Dedifferentiated amniotic fluid mesenchymal stem cell (primary cell): ENCODE measurements around the gene EZR.

Source experiments
- DNase-seq: peaks from one replicate; pipeline ENCODE4 v3.0.0-alpha.2; 2016; ENCODE audit errors: extremely low spot score

EZR gene

DNA sequence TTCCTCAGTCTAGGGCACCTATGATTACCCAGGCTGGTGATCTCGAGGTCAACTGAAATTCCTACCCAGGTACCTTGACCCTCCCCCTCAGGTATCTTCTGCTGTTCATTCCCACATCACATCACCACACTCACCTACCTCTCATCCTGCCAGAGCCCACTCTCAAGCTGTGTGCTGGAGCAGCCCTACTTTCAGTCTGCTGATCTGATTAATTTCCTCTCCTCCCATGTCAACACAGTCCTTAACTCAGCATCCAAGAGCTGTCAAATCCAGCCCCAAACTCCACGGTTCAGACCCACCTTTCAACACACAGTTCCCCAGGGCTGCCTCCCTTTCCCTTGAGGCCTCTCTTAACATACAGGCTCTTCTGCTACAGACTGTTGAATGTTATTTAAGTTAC lies 42.4 kb downstream of the EZR start:
- DNase-seq = no peak

GRCh38 chr6:158775832-158776231 lies 43.3 kb downstream of the EZR start:
- no peak for DNase-seq

DNA sequence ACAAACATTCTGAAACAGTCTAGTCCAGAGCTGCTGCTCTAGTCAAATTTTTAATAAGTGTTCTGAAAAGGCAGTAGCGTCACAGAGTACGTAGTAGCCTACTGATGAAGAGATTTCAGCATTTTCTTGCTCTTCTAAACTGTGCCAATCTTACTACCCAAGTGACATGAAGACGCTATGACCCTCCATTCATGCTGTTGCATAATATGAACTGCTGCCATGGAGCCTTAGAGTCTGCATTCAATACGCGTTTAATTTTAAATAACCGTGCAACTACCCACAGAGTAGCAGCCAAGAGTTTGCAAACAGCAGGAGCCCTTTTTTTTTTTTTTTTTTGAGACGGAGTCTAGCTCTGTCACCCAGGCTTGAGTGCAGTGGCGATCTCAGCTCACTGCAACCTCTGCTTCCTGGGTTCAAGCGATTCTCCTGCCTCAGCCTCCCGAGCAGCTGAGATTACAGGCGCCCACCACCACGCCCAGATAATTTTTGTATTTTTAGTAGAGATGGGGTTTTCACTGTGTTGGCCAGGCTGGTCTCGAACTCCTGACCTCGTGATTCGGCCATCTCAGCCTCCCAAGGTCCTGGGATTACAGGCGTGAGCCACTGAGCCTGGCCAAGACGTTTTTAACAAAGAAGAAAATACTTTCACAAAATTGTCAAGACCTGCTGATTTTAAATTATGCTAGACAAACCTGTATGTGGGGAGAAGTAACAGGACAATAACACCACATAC lies 44.3 kb downstream of the EZR start:
- no peak for DNase-seq

DNA sequence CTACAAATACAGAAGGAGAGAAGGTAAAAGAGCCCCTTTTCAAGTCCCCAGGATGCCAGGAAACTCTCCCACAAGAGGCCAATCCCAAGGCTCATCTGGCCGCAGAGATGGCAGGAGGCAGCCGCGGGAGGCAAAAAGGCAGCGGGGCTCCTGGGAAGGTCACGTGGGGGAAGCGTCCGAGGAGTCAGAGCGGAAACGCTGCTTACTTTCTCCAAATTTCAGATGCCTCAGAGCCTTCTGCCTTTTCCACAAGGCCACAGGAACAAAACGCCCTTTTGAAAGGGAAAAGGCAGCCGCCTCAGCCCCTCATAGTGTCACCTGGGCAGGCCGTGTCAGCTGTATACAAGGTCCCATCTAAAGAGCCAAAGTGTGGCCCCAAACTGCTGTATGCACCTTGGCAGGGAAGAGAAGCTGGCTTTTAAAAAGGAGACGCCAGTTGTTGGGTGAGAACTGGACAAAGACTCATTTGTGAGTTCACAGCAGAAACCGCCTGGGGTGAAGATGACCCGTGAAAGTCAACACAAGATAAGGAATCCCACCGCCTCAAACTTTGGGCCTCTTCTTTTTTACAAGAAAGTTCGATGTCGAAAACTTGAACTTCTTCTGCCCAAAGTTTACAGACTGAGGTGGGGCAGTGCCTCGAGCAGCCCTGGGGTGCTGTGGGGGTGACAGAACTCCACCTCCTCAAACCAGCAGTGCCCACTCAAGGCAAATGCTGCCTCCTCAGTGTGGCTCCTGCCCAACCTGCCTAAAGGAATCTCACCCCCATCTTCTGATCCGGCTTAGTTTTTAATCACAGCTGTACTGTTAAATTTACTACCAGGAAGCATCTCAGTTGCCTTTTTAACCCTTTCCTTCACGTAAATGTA lies 45.4 kb downstream of the EZR start:
- no peak for DNase-seq

DNA sequence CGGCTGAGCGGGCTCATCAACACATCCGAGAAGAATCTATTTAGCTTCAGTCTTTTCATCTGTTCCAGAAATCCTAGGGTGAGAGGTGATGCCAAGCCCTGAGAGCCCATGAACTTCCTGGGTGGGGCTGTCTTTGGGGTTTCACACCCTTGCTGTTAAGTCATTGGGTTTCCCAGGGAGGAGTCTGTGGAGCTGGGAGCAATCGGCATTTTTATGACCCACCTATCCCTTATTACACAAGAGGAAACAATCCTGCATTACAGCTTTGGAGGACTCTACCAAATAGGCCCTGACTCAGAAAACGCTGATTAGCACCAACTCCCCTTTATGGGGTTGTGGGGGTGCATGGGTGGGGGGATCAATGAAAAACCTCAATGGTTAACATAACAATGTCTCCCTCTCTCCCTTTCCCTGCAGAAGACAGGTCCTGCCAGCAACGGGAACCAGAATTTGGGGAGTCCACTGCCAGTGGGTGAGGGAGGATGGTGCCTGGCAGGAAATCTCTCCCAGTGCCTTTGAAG lies 46.3 kb downstream of the EZR start:
- no peak for DNase-seq

- no peak for DNase-seq
Observed at GRCh38 chr6:158772172-158772571, 47.0 kb downstream of the EZR start.

DNA sequence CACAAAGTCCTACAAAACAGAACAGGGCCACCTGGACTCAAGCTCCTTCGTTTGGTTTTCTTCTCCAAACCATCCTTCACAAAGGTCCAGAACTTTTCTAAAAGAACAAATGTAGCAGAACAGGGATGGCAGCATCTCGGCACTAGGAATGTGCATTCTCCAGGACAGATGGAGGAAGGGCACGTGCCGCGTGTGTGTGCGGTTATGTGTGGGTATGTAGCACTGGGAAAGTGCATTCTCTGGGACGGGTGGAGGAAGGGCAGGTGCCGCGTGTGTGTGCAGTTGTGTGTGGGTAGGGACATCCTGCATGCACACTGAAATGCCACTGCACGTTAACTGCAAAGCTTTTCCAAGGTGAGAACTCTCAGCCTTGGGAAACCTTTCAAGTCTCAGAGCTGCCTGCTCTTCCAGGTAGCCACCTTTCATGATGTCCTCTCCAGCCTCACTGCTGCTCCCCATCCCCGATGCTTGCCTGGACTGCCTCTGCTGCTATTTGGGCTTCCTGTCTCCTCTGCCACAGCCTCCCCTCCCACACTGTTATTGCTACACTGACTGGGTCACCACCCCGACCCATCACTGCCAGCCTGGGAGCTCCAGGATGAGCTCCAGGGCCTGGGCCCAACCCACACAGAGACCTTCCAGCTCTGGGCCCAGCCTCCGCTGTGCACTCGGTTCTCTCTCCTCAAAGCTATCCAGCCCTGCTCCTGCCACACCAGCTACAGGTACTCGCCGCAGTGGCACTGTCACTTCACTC lies 47.6 kb downstream of the EZR start:
- no peak for DNase-seq

GRCh38 chr6:158770533-158771330 lies 48.4 kb downstream of the EZR start:
- DNase-seq = no peak

DNA sequence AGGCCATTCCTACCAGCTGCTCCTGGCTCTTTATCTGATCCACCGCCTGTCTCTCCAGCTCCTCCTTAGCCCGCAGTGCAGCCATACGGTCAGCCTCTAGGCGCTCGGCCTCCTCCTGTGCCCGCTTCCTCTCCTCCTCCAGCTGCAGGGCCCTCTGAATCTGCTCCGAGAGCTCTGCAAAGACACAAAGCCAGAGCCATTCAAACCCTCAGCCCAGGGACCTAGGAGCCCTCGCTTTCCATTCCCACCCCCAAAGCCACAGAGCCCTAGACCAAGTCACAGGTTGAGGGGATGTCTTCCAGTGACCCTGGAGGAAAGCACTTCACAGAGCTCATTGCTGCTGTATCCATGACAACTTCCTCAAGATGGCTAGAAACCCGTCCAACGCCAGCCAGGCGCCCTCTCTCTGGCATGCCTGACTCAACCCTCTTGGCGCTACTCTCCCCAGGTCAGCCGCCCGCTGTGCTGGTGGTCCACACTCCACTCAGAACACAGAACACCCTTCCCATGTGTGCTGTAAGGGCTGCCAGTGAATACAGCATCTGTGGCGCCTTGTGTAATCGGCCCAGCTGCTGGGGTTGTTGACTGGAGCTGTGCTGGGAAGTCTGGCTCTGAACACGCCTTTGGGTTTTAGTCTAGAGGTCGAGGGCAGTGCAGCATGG lies 49.3 kb downstream of the EZR start:
- DNase-seq = no peak

DNA sequence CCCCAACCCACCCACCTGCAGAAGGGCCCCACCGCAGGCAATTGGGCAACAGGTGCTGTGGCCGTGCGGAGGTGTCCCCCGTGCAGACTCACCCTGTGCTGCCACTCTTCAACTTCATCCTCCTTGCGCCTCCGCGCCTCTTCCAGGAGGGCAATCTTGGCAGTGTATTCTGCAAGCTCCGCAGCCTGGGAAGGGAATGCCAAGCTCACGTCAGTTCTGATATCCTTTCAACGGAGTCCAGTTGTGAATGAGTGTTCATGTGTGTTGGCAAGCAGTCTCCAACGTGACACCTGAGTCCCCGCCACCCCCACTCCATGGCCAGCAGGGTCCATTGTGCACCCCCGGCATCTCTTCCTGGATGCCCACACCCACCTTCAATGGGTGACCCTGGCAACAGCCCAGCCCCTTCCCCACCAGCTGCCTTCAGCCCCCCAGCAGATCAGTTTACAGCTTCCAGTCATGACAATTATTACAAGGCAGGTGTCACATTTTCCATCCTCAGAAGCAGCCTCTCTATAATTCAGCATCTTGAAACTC lies 49.9 kb downstream of the EZR start:
- no peak for DNase-seq

- no peak for DNase-seq
Observed at GRCh38 chr6:158768436-158768835, 50.7 kb downstream of the EZR start.

DNA sequence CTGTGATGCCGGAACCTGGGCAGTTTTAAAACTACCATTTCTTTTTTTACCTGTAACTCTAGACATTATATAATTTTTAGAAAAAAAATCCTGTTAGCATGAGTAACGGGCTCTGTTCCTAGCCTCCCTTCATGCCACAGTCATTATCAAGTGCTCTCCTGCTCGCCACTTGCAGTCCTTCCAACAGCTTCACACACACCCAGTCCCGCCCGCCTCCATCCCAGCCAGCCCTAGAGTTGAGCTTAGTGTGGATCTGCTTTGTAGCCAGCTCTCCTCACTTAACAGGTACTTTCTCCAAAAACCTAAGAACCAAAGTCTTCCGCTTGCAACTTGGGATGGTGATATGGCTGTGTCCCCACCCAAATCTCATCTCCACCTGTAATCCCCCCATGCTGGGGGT lies 51.5 kb downstream of the EZR start:
- no peak for DNase-seq

DNA sequence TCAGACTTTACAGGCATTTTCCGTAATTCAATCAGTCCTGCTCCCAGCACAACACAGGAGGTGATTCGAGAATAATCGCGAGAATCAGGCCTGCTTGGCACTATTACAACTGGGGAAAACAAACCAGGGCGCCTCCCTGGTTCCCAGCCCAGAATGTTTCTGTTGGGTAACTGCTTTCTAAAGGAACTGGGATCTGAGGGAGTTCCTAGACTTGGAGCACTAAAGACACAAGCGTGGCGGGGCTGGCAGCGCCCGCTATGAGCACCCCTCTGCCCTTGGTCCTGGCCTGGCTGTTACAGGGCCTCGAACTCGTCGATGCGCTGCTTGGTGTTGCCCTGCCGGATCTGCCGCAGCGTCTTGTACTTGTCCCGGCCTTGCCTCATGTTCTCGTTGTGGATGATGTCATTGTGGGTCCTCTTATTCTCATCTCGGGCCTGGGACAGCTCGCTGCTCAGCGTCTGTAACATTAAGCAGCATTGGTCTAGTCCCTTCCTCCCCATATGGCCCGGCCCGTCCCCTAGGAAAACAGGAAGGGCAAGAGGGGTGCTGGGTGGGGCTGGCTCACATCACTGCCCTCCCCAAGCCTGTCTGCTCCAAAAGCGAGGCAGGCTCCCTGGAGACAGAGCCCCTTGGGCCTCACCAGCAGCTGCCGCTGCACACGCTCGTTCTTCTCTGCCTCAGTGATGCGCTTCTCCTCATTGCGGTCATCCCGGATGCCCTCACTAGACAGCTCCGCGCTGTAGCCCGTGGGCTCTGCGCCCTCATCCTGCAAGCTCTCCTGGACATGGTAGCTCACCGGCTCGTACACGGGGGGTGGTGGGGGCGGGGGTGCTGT lies 52.3 kb downstream of the EZR start:
- no peak for DNase-seq

DNA sequence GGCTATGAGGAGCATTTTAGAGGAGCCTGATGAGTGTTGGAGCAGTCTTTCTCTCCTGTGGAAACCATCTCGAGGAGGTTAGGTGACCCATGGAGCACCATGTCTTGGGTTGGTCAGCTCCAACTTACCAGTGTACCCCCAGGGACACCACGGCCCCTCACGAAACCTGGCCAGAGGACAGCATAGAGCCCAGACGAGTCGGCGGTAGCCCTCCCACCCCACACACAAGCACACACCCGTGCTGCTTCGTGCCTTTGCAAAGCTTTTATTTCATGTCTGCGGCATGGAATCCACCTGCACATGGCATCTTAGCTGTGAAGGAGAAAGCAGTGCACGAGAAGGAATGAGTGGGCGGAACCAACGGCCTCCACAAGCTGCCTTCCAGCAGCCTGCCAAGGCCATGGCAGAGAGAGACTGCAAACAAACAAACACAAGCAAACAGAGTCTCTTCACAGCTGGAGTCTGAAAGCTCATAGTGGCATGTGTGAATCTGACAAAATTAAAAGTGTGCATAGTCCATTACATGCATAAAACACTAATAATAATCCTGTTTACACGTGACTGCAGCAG lies 53.6 kb downstream of the EZR start:
- no peak for DNase-seq

- DNase-seq = no peak
Observed at GRCh38 chr6:158764926-158765325, 54.2 kb downstream of the EZR start.

GRCh38 chr6:158764183-158764849 lies 54.9 kb downstream of the EZR start:
- DNase-seq = no peak

DNA sequence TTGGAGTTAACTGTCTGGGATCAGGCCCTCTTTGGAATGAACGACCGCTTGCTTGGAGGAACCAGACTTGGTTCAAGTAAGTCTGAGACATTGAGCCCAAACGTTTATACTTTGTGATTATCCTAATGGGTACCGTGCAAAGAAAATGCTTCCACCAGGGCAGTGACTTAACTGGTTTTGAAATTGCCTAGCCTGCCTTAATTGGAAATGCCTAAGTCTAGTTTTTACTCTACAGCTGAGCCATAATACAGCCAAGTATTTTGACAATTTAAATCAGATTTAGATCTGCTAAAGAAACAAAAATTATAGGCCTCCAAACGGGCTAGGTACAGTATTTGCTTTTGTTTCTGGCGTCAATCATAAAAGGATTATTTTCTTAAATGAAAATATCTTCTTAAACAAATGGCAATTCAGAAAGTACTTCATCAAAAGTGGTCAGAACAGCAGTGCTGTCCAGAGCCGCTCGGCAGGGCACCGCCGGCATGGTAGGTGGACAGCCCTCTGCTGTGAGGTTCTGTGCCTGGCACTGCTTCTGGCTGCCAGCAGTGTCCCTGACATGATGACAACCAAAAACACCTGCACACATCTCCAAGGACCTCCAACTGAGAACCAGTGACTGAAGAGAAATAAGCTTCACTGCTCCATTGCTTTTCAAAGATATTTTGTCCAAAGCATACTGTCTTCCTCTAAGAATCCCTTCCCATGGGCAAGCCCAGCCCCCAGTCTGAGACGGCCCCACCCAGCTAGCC lies 55.6 kb downstream of the EZR start:
- no peak for DNase-seq

GRCh38 chr6:158762787-158763433 lies 56.3 kb downstream of the EZR start:
- no peak for DNase-seq
